WERI-Rb-1 (cell line): ENCODE data around the gene CCDC197.

Experiments
- DNase-seq: peaks from one replicate; pipeline ENCODE4 v3.0.0-alpha.2; 2020
- H3K27ac ChIP-seq: fragments of 250-450 bp; sonication (Bioruptor Pico); 2 replicates; pipeline ENCODE4 v1.5.1; 2020; ENCODE audit warnings: mild to moderate bottlenecking, moderate library complexity
- H3K27me3 ChIP-seq: fragments of 250-450 bp; sonication (Bioruptor Pico); 2 replicates; pipeline ENCODE4 v1.5.1; 2021; ENCODE audit warnings: mild to moderate bottlenecking, low read depth, moderate library complexity; ENCODE audit not compliant: insufficient read depth, severe bottlenecking
- H3K36me3 ChIP-seq: fragments of 250-450 bp; sonication (Bioruptor Pico); 2 replicates; pipeline ENCODE4 v1.5.1; 2020; ENCODE audit warnings: mild to moderate bottlenecking, moderate library complexity
- H3K4me3 ChIP-seq: 2 replicates; pipeline ENCODE4 v1.5.1; 2011; ENCODE audit warnings: low read depth, mild to moderate bottlenecking, control low read depth, low read length
- H3K9me3 ChIP-seq: fragments of 250-450 bp; sonication (Bioruptor Pico); 2 replicates; pipeline ENCODE4 v1.5.1; 2021; ENCODE audit warnings: mild to moderate bottlenecking, moderate library complexity; ENCODE audit not compliant: severe bottlenecking
- TF ChIP-seq, protein P1 (sequence below): IDR thresholded peaks from 2 replicates; pipeline ENCODE4 v1.5.1; 2011; ENCODE audit warnings: low read depth, mild to moderate bottlenecking, control low read depth, inconsistent platforms, low read length

CCDC197 gene

DNA sequence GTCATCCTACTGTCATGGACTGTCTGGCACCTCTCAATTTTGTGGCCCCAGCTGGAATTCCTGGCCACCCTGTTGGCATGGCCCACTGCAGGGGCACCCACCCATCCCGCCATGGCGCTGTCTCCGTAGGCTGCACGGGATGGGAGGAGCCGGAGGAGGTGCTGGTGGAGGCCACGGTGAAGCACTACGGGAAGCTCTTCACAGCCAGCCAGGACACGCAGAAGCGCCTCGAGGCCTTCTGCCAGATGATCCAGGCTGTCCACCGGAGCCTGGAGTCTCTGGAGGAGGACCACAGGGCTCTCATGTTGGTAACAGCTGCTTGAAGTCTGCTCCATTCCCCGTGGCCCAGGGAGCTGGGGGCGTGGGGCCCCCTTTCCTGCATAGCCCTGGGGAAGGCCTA lies 3.9 kb downstream of the CCDC197 start:
- DNase-seq: no peak

DNA sequence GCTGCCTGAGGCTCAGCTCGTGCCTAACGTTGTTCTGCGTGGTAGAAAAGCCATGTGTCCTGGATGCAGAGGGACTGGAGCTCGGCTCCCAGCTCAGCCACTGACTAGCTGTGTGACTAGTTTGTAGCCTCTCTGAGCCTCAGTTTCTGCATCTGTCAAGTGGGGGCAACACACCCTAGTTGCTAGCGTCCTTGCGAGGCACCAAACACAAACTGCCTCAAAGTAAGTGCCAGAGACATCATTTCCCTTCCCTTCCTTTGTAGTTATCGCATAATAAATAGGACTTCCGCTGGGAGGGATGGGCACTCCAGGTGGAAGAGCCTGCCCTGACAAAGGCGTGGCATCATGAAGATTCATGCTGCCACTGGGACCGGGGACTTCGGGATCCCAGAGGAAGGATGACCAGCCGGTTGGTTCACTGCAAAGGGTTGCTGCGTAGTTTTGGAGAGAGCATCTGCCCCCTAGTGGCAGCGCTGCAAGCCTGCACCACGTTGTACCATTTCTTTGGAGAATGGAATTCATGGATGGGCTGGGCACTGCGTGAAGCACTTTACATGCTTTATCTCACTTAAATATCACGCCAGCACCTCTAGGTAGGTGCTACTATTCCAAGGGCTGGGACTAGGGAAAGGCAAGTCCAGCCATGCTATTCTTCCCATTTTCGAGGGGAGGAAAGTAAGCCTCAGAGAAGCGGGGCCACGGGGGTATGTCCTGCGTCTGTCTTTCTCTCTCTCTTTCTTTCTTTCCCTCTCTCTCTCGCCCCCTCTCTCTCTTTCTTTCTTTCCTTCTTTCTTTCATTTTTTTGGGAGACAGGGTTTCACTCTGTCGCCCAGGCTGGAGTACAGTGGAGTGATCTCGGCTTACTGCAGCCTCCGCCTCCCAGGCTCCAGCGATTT lies 4.6 kb downstream of the CCDC197 start:
- H3K36me3 ChIP-seq: no peaks in the 10 kb centered on the region
- TF ChIP-seq, protein P1, sequence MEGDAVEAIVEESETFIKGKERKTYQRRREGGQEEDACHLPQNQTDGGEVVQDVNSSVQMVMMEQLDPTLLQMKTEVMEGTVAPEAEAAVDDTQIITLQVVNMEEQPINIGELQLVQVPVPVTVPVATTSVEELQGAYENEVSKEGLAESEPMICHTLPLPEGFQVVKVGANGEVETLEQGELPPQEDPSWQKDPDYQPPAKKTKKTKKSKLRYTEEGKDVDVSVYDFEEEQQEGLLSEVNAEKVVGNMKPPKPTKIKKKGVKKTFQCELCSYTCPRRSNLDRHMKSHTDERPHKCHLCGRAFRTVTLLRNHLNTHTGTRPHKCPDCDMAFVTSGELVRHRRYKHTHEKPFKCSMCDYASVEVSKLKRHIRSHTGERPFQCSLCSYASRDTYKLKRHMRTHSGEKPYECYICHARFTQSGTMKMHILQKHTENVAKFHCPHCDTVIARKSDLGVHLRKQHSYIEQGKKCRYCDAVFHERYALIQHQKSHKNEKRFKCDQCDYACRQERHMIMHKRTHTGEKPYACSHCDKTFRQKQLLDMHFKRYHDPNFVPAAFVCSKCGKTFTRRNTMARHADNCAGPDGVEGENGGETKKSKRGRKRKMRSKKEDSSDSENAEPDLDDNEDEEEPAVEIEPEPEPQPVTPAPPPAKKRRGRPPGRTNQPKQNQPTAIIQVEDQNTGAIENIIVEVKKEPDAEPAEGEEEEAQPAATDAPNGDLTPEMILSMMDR: peak; percentile 95
- no peaks in the 10 kb centered on the region for H3K9me3 ChIP-seq
- DNase-seq: peak; percentile 67
- H3K4me3 ChIP-seq: no peak overlapping the region
- no peaks in the 10 kb centered on the region for H3K27me3 ChIP-seq
- H3K27ac ChIP-seq: no peak overlapping the region

More for the DNA sequence above, 3.9 kb downstream of the CCDC197 start:
- TF ChIP-seq, protein P1: no peak
- no peaks in the 10 kb centered on the region for H3K36me3 ChIP-seq
- H3K4me3 ChIP-seq: no peak overlapping the region
- H3K27ac ChIP-seq: no peak overlapping the region
- H3K27me3 ChIP-seq: no peaks in the 10 kb centered on the region
- H3K9me3 ChIP-seq: no peaks in the 10 kb centered on the region

DNA sequence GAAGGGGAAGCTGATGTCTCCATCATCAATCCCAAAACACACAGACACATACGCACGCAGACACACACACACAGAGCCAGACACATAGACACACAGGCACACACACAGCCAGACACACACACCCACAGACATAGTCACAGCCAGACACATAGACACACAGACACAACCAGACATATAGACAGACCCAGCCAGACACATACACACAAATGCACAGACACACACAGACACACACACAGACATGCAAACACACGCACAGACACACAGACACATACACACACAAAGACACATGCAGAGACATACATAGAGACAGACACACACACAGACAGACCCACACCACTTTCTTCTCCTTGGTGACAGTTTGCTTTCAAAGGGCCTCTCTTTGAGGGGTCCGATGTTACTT lies 6.3 kb downstream of the CCDC197 start:
- Histone ChIP-seq H3K4me3 (no peak overlapping the region), H3K36me3 (no peaks in the 10 kb centered on the region), H3K27ac (no peak overlapping the region), H3K9me3 (no peaks in the 10 kb centered on the region), H3K27me3 (no peaks in the 10 kb centered on the region)
- DNase-seq: no peak
- TF ChIP-seq, protein P1: no peak

DNA sequence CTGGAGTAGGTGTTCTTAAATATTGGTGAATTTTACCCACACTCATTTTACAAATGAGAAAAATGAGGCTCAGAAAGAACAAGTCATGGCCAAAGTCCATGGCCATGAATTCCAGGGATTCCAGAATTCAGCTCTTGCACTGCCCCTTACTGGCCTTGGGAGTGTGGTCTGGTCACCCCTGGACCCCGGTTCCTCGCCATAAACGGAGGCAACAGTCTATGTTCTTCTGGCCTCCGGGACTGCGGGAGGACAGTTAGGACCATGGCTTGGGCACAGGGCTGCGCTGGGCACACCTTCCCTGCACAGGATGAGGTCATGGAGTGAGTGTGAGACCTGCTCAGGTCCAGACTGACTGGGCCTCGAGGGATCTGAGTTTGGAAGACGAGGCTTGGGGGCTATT lies 6.9 kb downstream of the CCDC197 start:
- H3K27me3 ChIP-seq: no peaks in the 10 kb centered on the region
- TF ChIP-seq, protein P1: no peak
- H3K36me3 ChIP-seq: no peaks in the 10 kb centered on the region
- no peaks in the 10 kb centered on the region for H3K9me3 ChIP-seq
- DNase-seq: no peak
- H3K27ac ChIP-seq: no peak overlapping the region
- no peak overlapping the region for H3K4me3 ChIP-seq

DNA sequence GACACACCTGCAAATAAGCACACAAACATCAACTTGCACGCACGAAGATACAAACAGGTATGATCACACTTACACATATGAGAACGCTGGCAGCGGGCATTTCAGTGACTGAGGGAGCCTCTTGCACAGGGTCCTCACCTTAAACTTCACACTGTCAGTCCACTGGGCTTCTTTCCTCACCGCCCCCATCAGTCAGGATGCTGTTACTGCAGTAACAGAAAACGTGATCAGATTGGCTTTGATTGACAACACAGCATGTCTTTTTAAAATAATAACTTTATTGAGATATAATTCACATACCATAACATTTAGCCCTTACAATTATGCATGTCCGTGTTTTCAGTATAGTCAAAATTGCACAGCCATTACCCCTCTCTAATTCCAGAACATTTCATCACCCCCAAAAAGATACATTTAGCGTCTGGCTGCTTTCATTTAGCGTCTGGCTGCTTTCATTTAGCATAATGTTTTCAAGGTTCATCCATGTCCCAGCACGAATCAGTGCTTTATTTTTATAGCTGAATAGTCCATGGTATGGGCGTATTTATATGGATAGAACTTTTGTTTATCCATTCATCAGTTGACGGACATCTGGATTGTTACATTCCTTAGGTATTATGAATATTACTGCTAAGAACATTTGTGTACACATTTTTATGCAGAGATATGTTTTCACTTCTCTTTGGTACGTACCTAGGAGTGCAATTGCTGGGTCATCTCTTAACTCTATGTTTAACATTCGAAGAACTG lies 8.4 kb downstream of the CCDC197 start:
- TF ChIP-seq, protein P1: peak; percentile 43
- Histone ChIP-seq H3K4me3 (no peak overlapping the region), H3K36me3 (no peaks in the 10 kb centered on the region), H3K27me3 (no peaks in the 10 kb centered on the region), H3K27ac (no peak overlapping the region), H3K9me3 (no peaks in the 10 kb centered on the region)
- DNase-seq: no peak
